ENCODE results near the gene NAV2.

DNA sequence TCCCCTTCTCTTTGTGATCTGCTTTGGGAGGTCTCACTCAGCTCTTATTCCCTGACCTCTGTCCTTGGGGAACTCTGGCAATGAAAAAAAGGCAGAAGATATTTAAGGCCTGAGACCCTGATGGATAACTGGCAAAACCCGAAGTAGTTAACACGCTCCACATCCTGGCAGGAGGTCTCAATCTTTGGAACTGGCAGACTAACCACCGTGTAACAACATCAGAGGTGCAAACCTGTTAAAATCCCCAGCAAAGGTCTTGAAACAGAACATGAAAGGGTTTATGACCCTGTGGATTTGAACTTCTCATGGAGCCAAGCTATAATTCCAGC, 287.3 kb downstream of the NAV2 start:
- TF ChIP-seq, protein P1, sequence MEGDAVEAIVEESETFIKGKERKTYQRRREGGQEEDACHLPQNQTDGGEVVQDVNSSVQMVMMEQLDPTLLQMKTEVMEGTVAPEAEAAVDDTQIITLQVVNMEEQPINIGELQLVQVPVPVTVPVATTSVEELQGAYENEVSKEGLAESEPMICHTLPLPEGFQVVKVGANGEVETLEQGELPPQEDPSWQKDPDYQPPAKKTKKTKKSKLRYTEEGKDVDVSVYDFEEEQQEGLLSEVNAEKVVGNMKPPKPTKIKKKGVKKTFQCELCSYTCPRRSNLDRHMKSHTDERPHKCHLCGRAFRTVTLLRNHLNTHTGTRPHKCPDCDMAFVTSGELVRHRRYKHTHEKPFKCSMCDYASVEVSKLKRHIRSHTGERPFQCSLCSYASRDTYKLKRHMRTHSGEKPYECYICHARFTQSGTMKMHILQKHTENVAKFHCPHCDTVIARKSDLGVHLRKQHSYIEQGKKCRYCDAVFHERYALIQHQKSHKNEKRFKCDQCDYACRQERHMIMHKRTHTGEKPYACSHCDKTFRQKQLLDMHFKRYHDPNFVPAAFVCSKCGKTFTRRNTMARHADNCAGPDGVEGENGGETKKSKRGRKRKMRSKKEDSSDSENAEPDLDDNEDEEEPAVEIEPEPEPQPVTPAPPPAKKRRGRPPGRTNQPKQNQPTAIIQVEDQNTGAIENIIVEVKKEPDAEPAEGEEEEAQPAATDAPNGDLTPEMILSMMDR (conservative IDR thresholded peaks at IDR 0.05 in 1 of 2, IDR thresholded peaks at IDR 0.05 in 1 of 2; ENCODE audit: low read depth in 1 of 2, low read length in 2 of 2), result no peak
- no peak for TF ChIP-seq EZH2 (IDR thresholded peaks at IDR 0.05; ENCODE audit: low read length, missing control alignments)
